ENCODE measurements around the gene TXLNB.

DNA sequence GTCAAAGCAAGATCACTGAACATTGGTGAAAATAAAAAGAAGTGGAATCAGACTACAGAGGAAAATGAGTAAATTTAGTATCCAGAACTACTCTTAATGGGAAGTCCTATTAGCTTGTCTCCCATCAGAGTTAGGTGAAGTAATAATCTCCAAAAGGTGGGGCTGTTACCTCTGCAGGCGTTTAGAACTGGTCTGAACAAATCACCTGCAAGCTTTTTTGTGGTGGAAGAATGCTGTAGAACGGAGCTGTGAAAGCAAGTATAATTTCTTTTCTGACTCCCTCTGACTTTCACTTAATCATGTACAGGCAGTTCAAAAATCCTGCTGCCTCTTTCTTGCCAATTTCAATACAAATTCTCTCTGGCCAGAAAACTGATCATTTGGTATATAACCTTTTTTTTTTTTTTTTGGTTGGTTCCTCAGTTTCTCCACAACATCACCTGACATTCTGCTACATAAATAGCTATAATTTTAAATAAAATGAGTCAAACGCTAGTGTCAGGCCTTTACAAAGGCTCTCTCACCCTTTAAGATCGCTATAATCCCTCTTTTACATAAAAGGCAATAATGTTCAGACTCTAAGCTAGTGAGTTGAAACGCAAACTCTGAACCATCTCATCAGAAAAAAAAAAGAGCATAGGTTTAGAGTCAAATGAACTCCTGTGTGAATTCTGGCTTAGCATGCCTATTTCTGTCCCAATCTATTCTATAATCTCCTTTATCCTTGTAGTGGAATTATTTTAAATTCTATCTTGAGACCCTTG, 43.8 kb upstream of the TXLNB start:
- TF ChIP-seq, protein P1, sequence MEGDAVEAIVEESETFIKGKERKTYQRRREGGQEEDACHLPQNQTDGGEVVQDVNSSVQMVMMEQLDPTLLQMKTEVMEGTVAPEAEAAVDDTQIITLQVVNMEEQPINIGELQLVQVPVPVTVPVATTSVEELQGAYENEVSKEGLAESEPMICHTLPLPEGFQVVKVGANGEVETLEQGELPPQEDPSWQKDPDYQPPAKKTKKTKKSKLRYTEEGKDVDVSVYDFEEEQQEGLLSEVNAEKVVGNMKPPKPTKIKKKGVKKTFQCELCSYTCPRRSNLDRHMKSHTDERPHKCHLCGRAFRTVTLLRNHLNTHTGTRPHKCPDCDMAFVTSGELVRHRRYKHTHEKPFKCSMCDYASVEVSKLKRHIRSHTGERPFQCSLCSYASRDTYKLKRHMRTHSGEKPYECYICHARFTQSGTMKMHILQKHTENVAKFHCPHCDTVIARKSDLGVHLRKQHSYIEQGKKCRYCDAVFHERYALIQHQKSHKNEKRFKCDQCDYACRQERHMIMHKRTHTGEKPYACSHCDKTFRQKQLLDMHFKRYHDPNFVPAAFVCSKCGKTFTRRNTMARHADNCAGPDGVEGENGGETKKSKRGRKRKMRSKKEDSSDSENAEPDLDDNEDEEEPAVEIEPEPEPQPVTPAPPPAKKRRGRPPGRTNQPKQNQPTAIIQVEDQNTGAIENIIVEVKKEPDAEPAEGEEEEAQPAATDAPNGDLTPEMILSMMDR (IDR thresholded peaks at IDR 0.05; ENCODE audit: insufficient read depth, low read length) = no peak
- TF ChIP-seq, protein P2, sequence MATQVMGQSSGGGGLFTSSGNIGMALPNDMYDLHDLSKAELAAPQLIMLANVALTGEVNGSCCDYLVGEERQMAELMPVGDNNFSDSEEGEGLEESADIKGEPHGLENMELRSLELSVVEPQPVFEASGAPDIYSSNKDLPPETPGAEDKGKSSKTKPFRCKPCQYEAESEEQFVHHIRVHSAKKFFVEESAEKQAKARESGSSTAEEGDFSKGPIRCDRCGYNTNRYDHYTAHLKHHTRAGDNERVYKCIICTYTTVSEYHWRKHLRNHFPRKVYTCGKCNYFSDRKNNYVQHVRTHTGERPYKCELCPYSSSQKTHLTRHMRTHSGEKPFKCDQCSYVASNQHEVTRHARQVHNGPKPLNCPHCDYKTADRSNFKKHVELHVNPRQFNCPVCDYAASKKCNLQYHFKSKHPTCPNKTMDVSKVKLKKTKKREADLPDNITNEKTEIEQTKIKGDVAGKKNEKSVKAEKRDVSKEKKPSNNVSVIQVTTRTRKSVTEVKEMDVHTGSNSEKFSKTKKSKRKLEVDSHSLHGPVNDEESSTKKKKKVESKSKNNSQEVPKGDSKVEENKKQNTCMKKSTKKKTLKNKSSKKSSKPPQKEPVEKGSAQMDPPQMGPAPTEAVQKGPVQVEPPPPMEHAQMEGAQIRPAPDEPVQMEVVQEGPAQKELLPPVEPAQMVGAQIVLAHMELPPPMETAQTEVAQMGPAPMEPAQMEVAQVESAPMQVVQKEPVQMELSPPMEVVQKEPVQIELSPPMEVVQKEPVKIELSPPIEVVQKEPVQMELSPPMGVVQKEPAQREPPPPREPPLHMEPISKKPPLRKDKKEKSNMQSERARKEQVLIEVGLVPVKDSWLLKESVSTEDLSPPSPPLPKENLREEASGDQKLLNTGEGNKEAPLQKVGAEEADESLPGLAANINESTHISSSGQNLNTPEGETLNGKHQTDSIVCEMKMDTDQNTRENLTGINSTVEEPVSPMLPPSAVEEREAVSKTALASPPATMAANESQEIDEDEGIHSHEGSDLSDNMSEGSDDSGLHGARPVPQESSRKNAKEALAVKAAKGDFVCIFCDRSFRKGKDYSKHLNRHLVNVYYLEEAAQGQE (IDR thresholded peaks at IDR 0.05; ENCODE audit: insufficient replicate concordance, low read depth) = no peak
- TF ChIP-seq POLR2AphosphoS5 (IDR thresholded peaks at IDR 0.05; ENCODE audit: low read depth) = no peak
- TF ChIP-seq SPI1 (IDR thresholded peaks at IDR 0.05; ENCODE audit: borderline replicate concordance, low read depth) = no peak
